Measurements from ENCODE around the gene FADS6.

DNA sequence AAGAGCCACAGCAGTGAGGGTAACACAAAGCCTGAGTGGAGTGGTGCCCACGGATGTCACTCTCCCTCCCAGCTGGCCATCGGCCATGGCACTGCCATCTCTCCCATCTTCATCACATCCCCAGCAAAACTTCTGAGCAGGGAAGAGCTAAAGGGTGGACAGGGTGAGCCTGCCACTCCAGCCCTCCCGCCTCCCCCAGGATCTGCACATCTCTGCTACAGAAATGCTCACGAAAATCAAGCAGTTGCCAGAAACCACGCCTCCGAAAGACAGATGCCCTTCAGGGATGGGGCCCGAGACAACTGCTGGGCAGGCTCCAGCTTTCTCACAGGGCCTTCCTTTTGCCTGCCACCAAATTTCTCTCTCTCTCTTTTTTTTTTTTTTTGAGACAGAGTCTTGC lies 37.3 kb downstream of the FADS6 start:
- TF ChIP-seq, protein P1, sequence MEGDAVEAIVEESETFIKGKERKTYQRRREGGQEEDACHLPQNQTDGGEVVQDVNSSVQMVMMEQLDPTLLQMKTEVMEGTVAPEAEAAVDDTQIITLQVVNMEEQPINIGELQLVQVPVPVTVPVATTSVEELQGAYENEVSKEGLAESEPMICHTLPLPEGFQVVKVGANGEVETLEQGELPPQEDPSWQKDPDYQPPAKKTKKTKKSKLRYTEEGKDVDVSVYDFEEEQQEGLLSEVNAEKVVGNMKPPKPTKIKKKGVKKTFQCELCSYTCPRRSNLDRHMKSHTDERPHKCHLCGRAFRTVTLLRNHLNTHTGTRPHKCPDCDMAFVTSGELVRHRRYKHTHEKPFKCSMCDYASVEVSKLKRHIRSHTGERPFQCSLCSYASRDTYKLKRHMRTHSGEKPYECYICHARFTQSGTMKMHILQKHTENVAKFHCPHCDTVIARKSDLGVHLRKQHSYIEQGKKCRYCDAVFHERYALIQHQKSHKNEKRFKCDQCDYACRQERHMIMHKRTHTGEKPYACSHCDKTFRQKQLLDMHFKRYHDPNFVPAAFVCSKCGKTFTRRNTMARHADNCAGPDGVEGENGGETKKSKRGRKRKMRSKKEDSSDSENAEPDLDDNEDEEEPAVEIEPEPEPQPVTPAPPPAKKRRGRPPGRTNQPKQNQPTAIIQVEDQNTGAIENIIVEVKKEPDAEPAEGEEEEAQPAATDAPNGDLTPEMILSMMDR (IDR thresholded peaks at IDR 0.05), result no peak
- TF ChIP-seq POLR2AphosphoS5 (IDR thresholded peaks at IDR 0.05; ENCODE audit: low read depth, low read length) (no peak), TCF7L2 (IDR thresholded peaks at IDR 0.05; ENCODE audit: low read depth, low read length) (no peak)
- TF ChIP-seq, protein P2, sequence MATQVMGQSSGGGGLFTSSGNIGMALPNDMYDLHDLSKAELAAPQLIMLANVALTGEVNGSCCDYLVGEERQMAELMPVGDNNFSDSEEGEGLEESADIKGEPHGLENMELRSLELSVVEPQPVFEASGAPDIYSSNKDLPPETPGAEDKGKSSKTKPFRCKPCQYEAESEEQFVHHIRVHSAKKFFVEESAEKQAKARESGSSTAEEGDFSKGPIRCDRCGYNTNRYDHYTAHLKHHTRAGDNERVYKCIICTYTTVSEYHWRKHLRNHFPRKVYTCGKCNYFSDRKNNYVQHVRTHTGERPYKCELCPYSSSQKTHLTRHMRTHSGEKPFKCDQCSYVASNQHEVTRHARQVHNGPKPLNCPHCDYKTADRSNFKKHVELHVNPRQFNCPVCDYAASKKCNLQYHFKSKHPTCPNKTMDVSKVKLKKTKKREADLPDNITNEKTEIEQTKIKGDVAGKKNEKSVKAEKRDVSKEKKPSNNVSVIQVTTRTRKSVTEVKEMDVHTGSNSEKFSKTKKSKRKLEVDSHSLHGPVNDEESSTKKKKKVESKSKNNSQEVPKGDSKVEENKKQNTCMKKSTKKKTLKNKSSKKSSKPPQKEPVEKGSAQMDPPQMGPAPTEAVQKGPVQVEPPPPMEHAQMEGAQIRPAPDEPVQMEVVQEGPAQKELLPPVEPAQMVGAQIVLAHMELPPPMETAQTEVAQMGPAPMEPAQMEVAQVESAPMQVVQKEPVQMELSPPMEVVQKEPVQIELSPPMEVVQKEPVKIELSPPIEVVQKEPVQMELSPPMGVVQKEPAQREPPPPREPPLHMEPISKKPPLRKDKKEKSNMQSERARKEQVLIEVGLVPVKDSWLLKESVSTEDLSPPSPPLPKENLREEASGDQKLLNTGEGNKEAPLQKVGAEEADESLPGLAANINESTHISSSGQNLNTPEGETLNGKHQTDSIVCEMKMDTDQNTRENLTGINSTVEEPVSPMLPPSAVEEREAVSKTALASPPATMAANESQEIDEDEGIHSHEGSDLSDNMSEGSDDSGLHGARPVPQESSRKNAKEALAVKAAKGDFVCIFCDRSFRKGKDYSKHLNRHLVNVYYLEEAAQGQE (IDR thresholded peaks at IDR 0.05; ENCODE audit: insufficient read depth in 1 of 2, low read depth in 2 of 2, low read length in 1 of 2), result no peak

Data from Panc1 (cell line).